DND-41 (cell line): ENCODE results near the gene GORASP1.

ENCODE experiments used
- EZH2 ChIP-seq: IDR thresholded peaks from 3 replicates; pipeline ENCODE4 v1.6.1; 2012; ENCODE audit warnings: borderline replicate concordance, low read depth, mild to moderate bottlenecking, moderate library complexity, low read length, inconsistent platforms; ENCODE audit not compliant: severe bottlenecking
- TF ChIP-seq, protein P1 (sequence below): IDR thresholded peaks from 2 replicates; pipeline ENCODE4 v1.5.1; 2012; ENCODE audit warnings: borderline replicate concordance, low read length, moderate library complexity, mild to moderate bottlenecking; ENCODE audit not compliant: poor library complexity, severe bottlenecking; ENCODE audit errors: extremely low read depth

DNA sequence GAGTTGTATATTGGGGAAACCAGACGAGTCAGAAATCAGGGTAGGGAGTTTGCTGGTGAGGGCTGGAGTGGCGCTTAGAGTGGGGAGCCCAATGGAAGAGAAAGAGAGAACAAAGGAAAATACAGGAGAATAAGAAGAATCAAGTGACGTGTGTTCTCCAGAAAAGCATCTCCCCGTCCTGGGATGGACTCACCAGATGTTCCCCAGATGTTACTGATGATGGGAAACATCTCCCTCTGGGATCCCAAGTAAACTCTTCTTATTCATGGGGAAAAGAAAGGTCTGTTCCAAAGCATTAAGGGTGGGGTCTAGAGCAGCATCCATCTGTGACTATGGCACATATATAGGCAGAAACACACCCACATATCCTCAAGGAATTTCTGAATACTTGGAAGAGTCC lies 49.0 kb upstream of the GORASP1 start:
- TF ChIP-seq, protein P1, sequence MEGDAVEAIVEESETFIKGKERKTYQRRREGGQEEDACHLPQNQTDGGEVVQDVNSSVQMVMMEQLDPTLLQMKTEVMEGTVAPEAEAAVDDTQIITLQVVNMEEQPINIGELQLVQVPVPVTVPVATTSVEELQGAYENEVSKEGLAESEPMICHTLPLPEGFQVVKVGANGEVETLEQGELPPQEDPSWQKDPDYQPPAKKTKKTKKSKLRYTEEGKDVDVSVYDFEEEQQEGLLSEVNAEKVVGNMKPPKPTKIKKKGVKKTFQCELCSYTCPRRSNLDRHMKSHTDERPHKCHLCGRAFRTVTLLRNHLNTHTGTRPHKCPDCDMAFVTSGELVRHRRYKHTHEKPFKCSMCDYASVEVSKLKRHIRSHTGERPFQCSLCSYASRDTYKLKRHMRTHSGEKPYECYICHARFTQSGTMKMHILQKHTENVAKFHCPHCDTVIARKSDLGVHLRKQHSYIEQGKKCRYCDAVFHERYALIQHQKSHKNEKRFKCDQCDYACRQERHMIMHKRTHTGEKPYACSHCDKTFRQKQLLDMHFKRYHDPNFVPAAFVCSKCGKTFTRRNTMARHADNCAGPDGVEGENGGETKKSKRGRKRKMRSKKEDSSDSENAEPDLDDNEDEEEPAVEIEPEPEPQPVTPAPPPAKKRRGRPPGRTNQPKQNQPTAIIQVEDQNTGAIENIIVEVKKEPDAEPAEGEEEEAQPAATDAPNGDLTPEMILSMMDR = no peak
- no peak for TF ChIP-seq EZH2
